H1 (cell line): ENCODE measurements around the gene LTA4H. TPM values are rescaled to one million over a fixed set of nuclear protein-coding genes. Genes with fewer than 3 reads are reported as not detected.
A peak's percentile ranks its signal among the peaks of the same experiment; 100 is the strongest.

Experiments used
- CTCF ChIA-PET: fragments of 300-600 bp; sonication (Branson Sonifier 250); formaldehyde crosslinking; loops from one replicate; lab custom pipeline; 2021; ENCODE audit not compliant: partially characterized antibody; lab: Charles Lee
- POLR2A ChIA-PET: fragments of 300-600 bp; sonication (Branson Sonifier 250); formaldehyde crosslinking; loops from one replicate; lab custom pipeline; 2021; ENCODE audit warnings: inconsistent platforms; ENCODE audit not compliant: partially characterized antibody; lab: Charles Lee
- DNase-seq, 2 experiments: peaks; one replicate each; pipeline versions ENCODE4 v3.0.0 to v3.0.0-alpha.2; 2010 to 2022; ENCODE audit warnings: low spot score in 2 of 2, low read depth in 1 of 2, mixed read lengths in 1 of 2
- FAIRE-seq: peaks from 2 replicates; lab custom pipeline; 2011; peaks lifted over from hg19 to GRCh38; lab: Jason Lieb, UNC
- H2AFZ ChIP-seq: 2 replicates; pipeline ENCODE4 v1.8.1; 2012; ENCODE audit warnings: low read length, inconsistent platforms
- H2AK5ac ChIP-seq: 2 replicates; pipeline ENCODE4 v1.6.1; 2013; ENCODE audit warnings: low read depth, low read length
- H2BK120ac ChIP-seq: replicated peaks from 2 replicates; pipeline ENCODE3; 2013; ENCODE audit warnings: low read depth, low read length, inconsistent platforms
- H2BK12ac ChIP-seq: 2 replicates; pipeline ENCODE4 v1.6.1; 2013; ENCODE audit warnings: low read depth, low read length
- H2BK15ac ChIP-seq: 2 replicates; pipeline ENCODE4 v1.6.1; 2013; ENCODE audit warnings: low read length
- H2BK20ac ChIP-seq: 2 replicates; pipeline ENCODE4 v1.6.1; 2013; ENCODE audit warnings: low read length
- H2BK5ac ChIP-seq: 2 replicates; pipeline ENCODE4 v1.6.1; 2013; ENCODE audit warnings: low read depth, low read length
- H3K14ac ChIP-seq: 2 replicates; pipeline ENCODE4 v1.6.1; 2013; ENCODE audit warnings: inconsistent platforms; ENCODE audit not compliant: insufficient read length
- H3K18ac ChIP-seq: 2 replicates; pipeline ENCODE4 v1.6.1; 2013; ENCODE audit warnings: low read length; ENCODE audit errors: extremely low read depth
- H3K23ac ChIP-seq: 2 replicates; pipeline ENCODE4 v1.6.1; 2013; ENCODE audit warnings: inconsistent platforms; ENCODE audit not compliant: insufficient read length
- H3K23me2 ChIP-seq: 2 replicates; pipeline ENCODE4 v1.6.1; 2013; ENCODE audit warnings: low read depth, low read length
- H3K27ac ChIP-seq: 2 replicates; pipeline ENCODE4 v1.6.1; 2011; ENCODE audit warnings: low read depth, low read length, inconsistent platforms
- H3K27me3 ChIP-seq, 4 experiments: replicated peaks in 1 of 4; 1 replicate in 1 of 4; 2 replicates in 3 of 4; pipeline versions ENCODE4 v1.6.1 to v1.8.1; 2011 to 2013; ENCODE audit warnings: low read length in 3 of 4, mild to moderate bottlenecking in 3 of 4, inconsistent platforms in 2 of 4, mixed read lengths in 2 of 4, moderate library complexity in 1 of 4; ENCODE audit not compliant: control insufficient read depth in 3 of 4, insufficient read depth in 3 of 4; ENCODE audit errors: extremely low read depth in 1 of 4
- H3K36me3 ChIP-seq, 4 experiments: 2 replicates each; pipeline versions ENCODE4 v1.6.1 to v1.8.1; 2011 to 2013; ENCODE audit warnings: mild to moderate bottlenecking in 4 of 4, low read length in 3 of 4, moderate library complexity in 2 of 4, control low read depth in 1 of 4, inconsistent platforms in 1 of 4; ENCODE audit not compliant: insufficient read depth in 4 of 4, control insufficient read depth in 2 of 4
- H3K4ac ChIP-seq: replicated peaks from 2 replicates; pipeline ENCODE3; 2013; ENCODE audit warnings: low read length, low read depth, mixed read lengths, inconsistent platforms; ENCODE audit not compliant: insufficient read length
- H3K4me1 ChIP-seq, 4 experiments: replicated peaks in 1 of 4; 1 replicate in 1 of 4; 2 replicates in 3 of 4; pipeline versions ENCODE4 v1.6.1 to v1.8.1; 2011 to 2013; ENCODE audit warnings: low read length in 3 of 4, inconsistent platforms in 2 of 4, mixed read lengths in 1 of 4; ENCODE audit not compliant: insufficient read depth in 4 of 4, control insufficient read depth in 3 of 4
- H3K4me2 ChIP-seq, 2 experiments: 2 replicates each; pipeline versions ENCODE4 v1.6.1 to v1.8.1; 2011 to 2013; ENCODE audit warnings: low read depth in 2 of 2, low read length in 2 of 2, control low read depth in 1 of 2, inconsistent platforms in 1 of 2, mild to moderate bottlenecking in 1 of 2; ENCODE audit not compliant: insufficient read depth in 1 of 2
- H3K4me3 ChIP-seq, 4 experiments: fragments of 200-600, 300-600 bp in 1 of 4; sonication (generic), shearing (Covaris generic), sonication (Bioruptor Twin) in 1 of 4; 2 replicates each; pipeline versions ENCODE4 v1.5.1 to v1.8.1; 2011 to 2016; ENCODE audit warnings: low read length in 4 of 4, low read depth in 3 of 4, control low read depth in 2 of 4, inconsistent platforms in 2 of 4, mild to moderate bottlenecking in 2 of 4, mixed read lengths in 1 of 4, moderate library complexity in 1 of 4; ENCODE audit not compliant: insufficient read depth in 2 of 4; ENCODE audit errors: extremely low read depth in 1 of 4
- H3K56ac ChIP-seq: replicated peaks from 2 replicates; pipeline ENCODE3; 2013; ENCODE audit warnings: low read depth, mild to moderate bottlenecking, mixed read lengths, low read length, inconsistent platforms; ENCODE audit not compliant: insufficient read length
- H3K79me1 ChIP-seq: 2 replicates; pipeline ENCODE4 v1.6.1; 2013; ENCODE audit warnings: low read depth, low read length, control low read depth
- H3K79me2 ChIP-seq, 2 experiments: 2 replicates each; pipeline versions ENCODE4 v1.6.1 to v1.8.1; 2012 to 2013; ENCODE audit warnings: low read length in 2 of 2, mild to moderate bottlenecking in 2 of 2, inconsistent platforms in 1 of 2; ENCODE audit not compliant: insufficient read depth in 2 of 2, control insufficient read depth in 1 of 2
- H3K9ac ChIP-seq, 4 experiments: replicated peaks in 1 of 4; 1 replicate in 1 of 4; 2 replicates in 3 of 4; pipeline versions ENCODE4 v1.6.1 to v1.8.1; 2011 to 2013; ENCODE audit warnings: low read depth in 3 of 4, low read length in 3 of 4, control low read depth in 2 of 4, mild to moderate bottlenecking in 2 of 4, moderate library complexity in 2 of 4, inconsistent platforms in 1 of 4; ENCODE audit errors: extremely low read depth in 1 of 4
- H3K9me3 ChIP-seq, 2 experiments: 2 replicates each; pipeline versions ENCODE4 v1.6.1 to v1.8.1; 2012 to 2013; ENCODE audit warnings: mild to moderate bottlenecking in 2 of 2, moderate library complexity in 2 of 2, control low read depth in 1 of 2, inconsistent platforms in 1 of 2, low read depth in 1 of 2, low read length in 1 of 2, mixed read lengths in 1 of 2; ENCODE audit not compliant: insufficient read depth in 2 of 2
- H4K20me1 ChIP-seq, 2 experiments: replicated peaks in 1 of 2; 2 replicates each; pipeline versions ENCODE3 to v1.8.1; 2011 to 2013; ENCODE audit warnings: inconsistent platforms in 2 of 2, low read length in 2 of 2, mild to moderate bottlenecking in 1 of 2; ENCODE audit not compliant: insufficient read depth in 2 of 2, control insufficient read depth in 1 of 2
- H4K5ac ChIP-seq: 2 replicates; pipeline ENCODE4 v1.6.1; 2013; ENCODE audit warnings: low read length, low read depth, mixed read lengths, inconsistent platforms; ENCODE audit not compliant: insufficient read length
- H4K8ac ChIP-seq: 2 replicates; pipeline ENCODE4 v1.8.0; 2013; ENCODE audit warnings: mild to moderate bottlenecking, moderate library complexity, low read length, inconsistent platforms; ENCODE audit not compliant: insufficient read depth; ENCODE audit errors: extremely low read depth
- H4K91ac ChIP-seq: replicated peaks from 2 replicates; pipeline ENCODE3; 2013; ENCODE audit warnings: low read length, mixed read lengths, inconsistent platforms; ENCODE audit not compliant: insufficient read length
- CHD2 ChIP-seq: IDR thresholded peaks from 2 replicates; pipeline ENCODE4 v1.6.1; 2012; ENCODE audit warnings: low read length, improper control_type of control experiment
- CTBP2 ChIP-seq: IDR thresholded peaks from 2 replicates; pipeline ENCODE4 v1.7.0; 2011; ENCODE audit warnings: borderline replicate concordance, mild to moderate bottlenecking, moderate library complexity, mixed read lengths, low read length; ENCODE audit not compliant: insufficient read depth, insufficient read length
- WGBS, 2 experiments: shearing (Covaris generic) in 1 of 2; methylation state at CpG; one replicate each; pipeline versions ENCODE4 v1.1.6 to v1.1.7; 2013 to 2015; ENCODE audit warnings: low lambda C conversion rate in 2 of 2, mixed read lengths in 2 of 2, inconsistent platforms in 1 of 2, low coverage in 1 of 2, missing lambda C conversion rate in 1 of 2; ENCODE audit not compliant: insufficient replicate concordance in 2 of 2, insufficient coverage in 1 of 2, insufficient read length in 1 of 2; ENCODE audit errors: extremely low coverage in 1 of 2, missing lambda C conversion rate in 1 of 2; 5-methylcytosine and 5-hydroxymethylcytosine counted together
- polyA plus RNA-seq, 7 experiments: library from polyadenylated mRNA; depleted of rRNA in 3 of 7; stranded (reverse) in 5 of 7; unstranded in 2 of 7; fragments of >200 nt in 5 of 7; fragments of 200-250 nt in 2 of 7; gene quantifications; 1 replicate in 5 of 7; 2 replicates in 1 of 7; 4 replicates in 1 of 7; pipeline versions ENCODE4 v1.2.1 to v1.2.3, GENCODE V29; 2011 to 2013; ENCODE audit warnings: missing spikeins in 2 of 7, mixed read lengths in 2 of 7
- total RNA-seq: library from RNA; stranded (reverse); fragmentation: NEBNext Ultra II Directional; extraction: Animal tissue kit (Norgen Biotek cat#: 25700); gene quantifications from 2 replicates; pipeline ENCODE4 v1.2.1, GENCODE V29; 2021

The LTA4H gene
- total and polyA plus RNA-seq, 2 of the 8 experiments (the other 6 are each of a cell fraction or from before 2014, with no cell fraction given): 106 to 167 TPM

GRCh38 chr12:95986635-95987570 is 48.5 kb downstream of the LTA4H start:
- POLR2A ChIA-PET: no interaction called here
- no peak overlapping the region for H2AFZ ChIP-seq
- no peak overlapping the region for H2AK5ac ChIP-seq
- H4K5ac ChIP-seq: no peak overlapping the region
- peaks cover 0 to 8% (median 4%) of the 10 kb centered on the region in 4 experiments; a peak in 5 of 7 replicates for H3K4me1 ChIP-seq
- H2BK120ac ChIP-seq: no peak overlapping the region
- no peak overlapping the region for H4K8ac ChIP-seq
- no peaks in the 10 kb centered on the region for H3K79me1 ChIP-seq
- no peak overlapping the region for H3K56ac ChIP-seq
- H3K36me3 ChIP-seq: no peaks in the 10 kb centered on the region
- no peak for DNase-seq
- no peak overlapping the region for H3K27ac ChIP-seq
- no peak overlapping the region for H2BK5ac ChIP-seq
- H2BK12ac ChIP-seq: no peak overlapping the region
- H3K4ac ChIP-seq: no peak overlapping the region
- H2BK20ac ChIP-seq: no peak overlapping the region
- no peak overlapping the region for H3K14ac ChIP-seq
- CTCF ChIA-PET: interaction anchor here (1.0 to 4.7 kb wide), 2 partner anchors 12 to 35 kb away, joined by 3 to 53 read pairs; no protein-coding TSS in a partner anchor
- no peak for FAIRE-seq
- H4K91ac ChIP-seq: no peak overlapping the region
- no peak overlapping the region for H2BK15ac ChIP-seq
- H4K20me1 ChIP-seq: no peaks in the 10 kb centered on the region
- TF ChIP-seq CHD2 (no peak), CTBP2 (peak; percentile 53)
- no peaks in the 10 kb centered on the region for H3K23me2 ChIP-seq
- H3K27me3 ChIP-seq: no peaks in the 10 kb centered on the region
- no peaks in the 10 kb centered on the region for H3K79me2 ChIP-seq
- H3K23ac ChIP-seq: no peak overlapping the region
- WGBS, 2 experiments: 66% methylated on average over 14 of the region's 14 CpGs; no CpG with 5 or more reads in 1 of the 2 experiments
- H3K9me3 ChIP-seq: no peaks in the 10 kb centered on the region; a peak in 1 of 4 replicates
- no peak overlapping the region for H3K9ac ChIP-seq
- H3K4me2 ChIP-seq: 0 out of 4 replicates have a peak overlapping the region, but pooled peaks have one; percentile 2 to 13
- H3K18ac ChIP-seq: no peak overlapping the region
- no peak overlapping the region for H3K4me3 ChIP-seq
